Adrenal gland (tissue), 12 donors: Measurements from ENCODE around the gene ALDH1A3. TPM values are rescaled to one million over a fixed set of nuclear protein-coding genes. Genes with fewer than 3 reads are reported as not detected.

ENCODE experiments used
- DNase-seq, 7 donors: peaks; one replicate each; pipeline ENCODE4 v3.0.0-alpha.2; 2019 to 2020
- H3K27ac ChIP-seq, 5 donors: fragments of 200-600 bp; sonication (generic) in 4 of 5; 1 replicate in 3 of 5; 2 replicates in 2 of 5; pipeline versions ENCODE4 v1.5.1 to v1.8.0; 2016 to 2020; ENCODE audit warnings: mild to moderate bottlenecking in 1 of 5
- H3K27me3 ChIP-seq: fragments of 200-600 bp; 2 replicates; pipeline ENCODE4 v1.8.0; 2021
- H3K36me3 ChIP-seq, 2 donors: fragments of 200-600 bp; replicated peaks in 1 of 2; 1 replicate in 1 of 2; 2 replicates in 1 of 2; pipeline versions ENCODE4 v1.5.1 to v1.8.0; 2018 to 2022
- H3K4me1 ChIP-seq, 2 donors: fragments of 200-600 bp; replicated peaks in 1 of 2; 1 replicate in 1 of 2; 2 replicates in 1 of 2; pipeline versions ENCODE4 v1.5.1 to v1.8.0; 2018 to 2021
- H3K4me3 ChIP-seq, 4 donors: fragments of 200-600 bp; sonication (generic) in 3 of 4; one replicate each; pipeline ENCODE4 v1.5.1; 2016 to 2018
- H3K9me3 ChIP-seq, 3 donors: fragments of 200-600 bp; sonication (generic) in 1 of 3; replicated peaks in 1 of 3; 1 replicate in 2 of 3; 2 replicates in 1 of 3; pipeline versions ENCODE4 v1.5.1 to v1.8.0; 2016 to 2021
- CTCF ChIP-seq, 6 experiments: fragments of 450-650 bp in 4 of 6; fragments of 200-600 bp in 2 of 6; sonication (generic) in 1 of 6; IDR thresholded peaks; 1 replicate in 5 of 6; 2 replicates in 1 of 6; pipeline versions ENCODE4 v1.5.1 to v1.8.0; 2016 to 2021; ENCODE audit warnings: antibody characterized with exemption in 6 of 6, mild to moderate bottlenecking in 2 of 6, moderate library complexity in 1 of 6
- POLR2A ChIP-seq, 2 donors: fragments of 450-650 bp; IDR thresholded peaks; one replicate each; pipeline ENCODE4 v1.6.1; 2017; ENCODE audit warnings: antibody characterized with exemption in 2 of 2, mild to moderate bottlenecking in 2 of 2, moderate library complexity in 1 of 2
- WGBS, 4 donors: extraction: QIAGEN DNeasy Blood & Tissue Kit in 2 of 4; methylation state at CpG; one replicate each; pipeline versions ENCODE4 v1.1.5 to v1.1.7; 2013 to 2017; 5-methylcytosine and 5-hydroxymethylcytosine counted together
- intact Hi-C, 2 donors: fragments of 100-400 bp; cut with DNase I; formaldehyde crosslinking; loops; one replicate each; pipeline versions ENCODE4 v1.14.1 to v1.15.0; 2022 to 2023
- polyA plus RNA-seq, 3 donors: library from polyadenylated mRNA; stranded (reverse); fragments of 200-250 nt in 2 of 3; fragments of 350-450 nt in 1 of 3; fragmentation: Illumina TruSeq in 1 of 3; extraction: RNeasy Lipid Tissue Mini Kit (QIAGEN cat#74804) in 1 of 3; gene quantifications; one replicate each; pipeline ENCODE4 v1.2.3, GENCODE V29; 2013 to 2014
- total RNA-seq, 9 donors: library from RNA; depleted of rRNA in 4 of 9; stranded (reverse); fragments of >200 nt in 4 of 9; fragments of 120-200 nt in 1 of 9; fragmentation: NEBNext Ultra II Directional in 1 of 9; extraction: Animal tissue kit (Norgen Biotek cat#: 25700) in 1 of 9; gene quantifications; one replicate each; pipeline versions ENCODE4 v1.1.0 to v1.2.4, GENCODE V29; 2013 to 2023
- donor health status: healthy with polysubstance abuse.
- donor health status: Bipolar disorder and iron deficiency.
- donor health status: DM: yes; HTN: yes; CAD: no.
- donor health status: DM: no; HTN: no; CAD: no.
- donor health status: DM: no; HTN: no; CAD: no.
- donor health status: DM: yes; HTN: yes; CAD: no.

The ALDH1A3 gene
- total and polyA plus RNA-seq, 12 donors, result 1.8 to 165 (median 30.5) TPM

GRCh38 chr15:100926971-100927756, 47.5 kb downstream of the ALDH1A3 start:
- Histone ChIP-seq H3K36me3 (no peaks in the 10 kb centered on the region), H3K9me3 (no peaks in the 10 kb centered on the region), H3K27ac (no peak overlapping the region), H3K27me3 (no peaks in the 10 kb centered on the region), H3K4me1 (no peaks in the 10 kb centered on the region), H3K4me3 (no peak overlapping the region)
- TF ChIP-seq CTCF (IDR thresholded peaks at IDR 0.05) (no peak), POLR2A (IDR thresholded peaks at IDR 0.05) (no peak)
- WGBS, 4 donors, result 83 to 89% (median 87%) methylated on average over 7 to 11 of the region's 11 CpGs
- no peak for DNase-seq
- intact Hi-C loops, result no loop called here

DNA sequence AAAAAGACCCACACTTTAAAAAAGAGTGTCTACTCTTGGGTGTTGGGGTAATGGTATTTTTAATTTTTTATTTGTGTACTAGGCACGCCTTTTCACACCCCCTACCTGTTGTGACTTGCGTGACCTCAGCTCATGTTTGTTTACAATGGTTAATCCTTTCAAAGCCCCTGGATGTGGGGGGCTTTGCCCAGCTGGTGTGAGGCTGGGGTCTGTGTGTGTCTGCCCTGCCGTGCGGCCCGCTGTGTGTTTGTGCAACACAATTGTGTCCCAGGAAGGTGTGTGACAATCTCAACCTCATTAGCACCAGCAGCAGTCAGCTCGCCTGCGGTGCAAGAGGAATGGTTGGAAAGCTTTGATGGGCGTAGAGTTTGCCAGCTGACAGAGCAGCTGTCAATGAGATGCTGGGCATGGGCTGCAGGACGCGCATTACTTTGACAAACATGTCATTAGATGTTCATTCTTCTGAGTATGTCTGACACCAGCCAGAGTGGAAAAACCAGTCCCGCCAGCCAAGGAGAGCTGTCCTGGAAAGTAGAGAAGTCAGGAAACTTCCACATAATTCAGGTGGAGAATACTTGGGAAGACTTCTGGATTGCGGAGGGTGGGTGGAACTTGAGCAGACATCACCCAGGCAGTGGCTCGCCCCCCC, 49.1 kb downstream of the ALDH1A3 start:
- Histone ChIP-seq H3K36me3 (no peaks in the 10 kb centered on the region), H3K27me3 (no peaks in the 10 kb centered on the region), H3K9me3 (no peaks in the 10 kb centered on the region), H3K27ac (no peak overlapping the region), H3K4me3 (no peak overlapping the region), H3K4me1 (no peaks in the 10 kb centered on the region)
- no peak for DNase-seq
- no peak for TF ChIP-seq POLR2A (IDR thresholded peaks at IDR 0.05)
- no peak for TF ChIP-seq CTCF (IDR thresholded peaks at IDR 0.05)
- intact Hi-C loops, result no loop called here
- 83 to 88% (median 85%) methylated on average over 11 to 13 of the region's 13 CpGs for WGBS, 4 donors

DNA sequence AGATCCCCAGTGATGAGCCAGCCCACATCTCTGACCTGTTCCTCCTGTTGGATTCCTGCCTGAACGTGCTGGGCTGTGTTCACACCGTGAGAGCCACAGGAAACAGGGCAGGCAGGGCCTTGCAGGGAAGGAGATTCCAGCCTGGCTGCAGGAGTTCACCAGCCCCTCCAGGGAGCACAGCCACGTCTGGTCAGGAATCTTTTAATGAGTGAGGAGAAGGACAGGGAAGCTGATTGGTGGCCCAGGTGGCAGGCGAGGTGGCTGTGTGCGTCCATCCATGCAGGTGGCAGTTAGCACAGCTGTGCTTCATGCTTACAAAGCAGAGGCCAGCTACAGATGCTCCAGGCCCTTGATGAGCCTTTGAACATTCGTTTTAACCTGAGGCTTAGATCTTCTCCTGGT, 50.0 kb downstream of the ALDH1A3 start:
- no peaks in the 10 kb centered on the region for H3K4me1 ChIP-seq
- intact Hi-C loops, result no loop called here
- H3K27me3 ChIP-seq, result no peaks in the 10 kb centered on the region
- no peaks in the 10 kb centered on the region for H3K36me3 ChIP-seq
- no peak overlapping the region for H3K27ac ChIP-seq
- no peaks in the 10 kb centered on the region for H3K9me3 ChIP-seq
- TF ChIP-seq CTCF (IDR thresholded peaks at IDR 0.05) (no peak), POLR2A (IDR thresholded peaks at IDR 0.05) (no peak)
- no peak for DNase-seq
- 44 to 57% (median 53%) methylated on average over 5 to 6 of the region's 6 CpGs for WGBS, 4 donors
- no peak overlapping the region for H3K4me3 ChIP-seq

DNA sequence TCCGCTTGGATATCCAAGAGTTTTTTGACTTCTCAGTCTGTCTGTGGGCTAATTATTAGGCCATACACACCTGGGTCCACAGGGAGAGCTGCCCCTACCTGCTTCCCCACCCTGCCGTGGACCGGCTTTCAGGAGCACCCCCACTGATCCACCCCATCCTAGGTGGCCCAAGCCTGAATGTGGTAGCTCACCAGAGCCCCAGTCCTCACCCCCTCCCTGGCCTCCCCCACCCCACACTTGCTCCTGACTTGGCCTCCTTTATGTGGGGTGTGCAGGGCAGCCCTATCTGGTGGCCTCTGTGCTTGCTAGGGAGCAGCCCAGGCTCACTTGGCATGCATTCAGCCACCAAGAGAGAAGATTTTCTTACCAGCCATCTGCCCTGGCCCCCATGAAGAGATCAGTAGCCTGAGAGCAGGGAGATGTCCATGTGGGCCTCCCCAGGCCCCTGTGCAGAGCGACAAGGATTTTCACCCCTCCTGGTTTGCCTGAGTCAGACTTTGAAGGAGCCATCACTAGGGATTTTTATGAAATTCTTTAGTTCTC, 50.7 kb downstream of the ALDH1A3 start:
- no peaks in the 10 kb centered on the region for H3K4me1 ChIP-seq
- no peaks in the 10 kb centered on the region for H3K27me3 ChIP-seq
- DNase-seq, result no peak
- WGBS, 4 donors, result 82 to 100% (median 94%) methylated on average over 4 of the region's 4 CpGs
- TF ChIP-seq POLR2A (IDR thresholded peaks at IDR 0.05) (no peak), CTCF (IDR thresholded peaks at IDR 0.05) (no peak)
- no peaks in the 10 kb centered on the region for H3K36me3 ChIP-seq
- H3K27ac ChIP-seq, result no peak overlapping the region
- intact Hi-C loops, result no loop called here
- H3K9me3 ChIP-seq, result no peaks in the 10 kb centered on the region
- no peak overlapping the region for H3K4me3 ChIP-seq
